Erythroblast (primary cell): ENCODE results near the gene C19orf47.

Experiments
- DNase-seq, 2 experiments: peaks; one replicate each; lab custom pipeline; 2025; lab: John Stamatoyannopoulos, UW
- GATA1 ChIP-seq: IDR thresholded peaks from 2 replicates; pipeline ENCODE4 v1.6.1; 2011; ENCODE audit warnings: low read depth, mild to moderate bottlenecking, control low read depth, low read length, moderate library complexity
- POLR2A ChIP-seq: IDR thresholded peaks from 2 replicates; pipeline ENCODE4 v1.6.1; 2011; ENCODE audit warnings: mild to moderate bottlenecking, low read length

The C19orf47 gene

GRCh38 chr19:40331052-40331451 lies 17.1 kb downstream of the C19orf47 start:
- TF ChIP-seq POLR2A (no peak), GATA1 (no peak)
- DNase-seq = peak; percentile 10 to 32

GRCh38 chr19:40326201-40326600 lies 22.0 kb downstream of the C19orf47 start:
- no peak for DNase-seq
- no peak for TF ChIP-seq POLR2A
- TF ChIP-seq GATA1 = no peak

- TF ChIP-seq POLR2A (no peak), GATA1 (no peak)
- DNase-seq = no peak
Observed at GRCh38 chr19:40323705-40324104, 24.5 kb downstream of the C19orf47 start.

GRCh38 chr19:40322951-40323615 lies 25.1 kb downstream of the C19orf47 start:
- no peak for DNase-seq
- TF ChIP-seq GATA1 = no peak
- no peak for TF ChIP-seq POLR2A

GRCh38 chr19:40322271-40322610 lies 26.0 kb downstream of the C19orf47 start:
- no peak for TF ChIP-seq POLR2A
- no peak for TF ChIP-seq GATA1
- no peak for DNase-seq

GRCh38 chr19:40321566-40322270 lies 26.5 kb downstream of the C19orf47 start:
- TF ChIP-seq GATA1 (no peak), POLR2A (no peak)
- DNase-seq = no peak

GRCh38 chr19:40321076-40321475 lies 27.1 kb downstream of the C19orf47 start:
- no peak for TF ChIP-seq POLR2A
- TF ChIP-seq GATA1 = no peak
- DNase-seq = no peak

GRCh38 chr19:40320558-40320935 lies 27.6 kb downstream of the C19orf47 start:
- DNase-seq = no peak
- TF ChIP-seq POLR2A (no peak), GATA1 (no peak)

- no peak for TF ChIP-seq POLR2A
- TF ChIP-seq GATA1 = no peak
- no peak for DNase-seq
Observed at GRCh38 chr19:40317338-40317737, 30.9 kb downstream of the C19orf47 start.

- no peak for DNase-seq
Observed at GRCh38 chr19:40315812-40316470, 32.3 kb downstream of the C19orf47 start.

GRCh38 chr19:40314656-40315055 lies 33.5 kb downstream of the C19orf47 start:
- TF ChIP-seq GATA1 (no peak), POLR2A (no peak)

More at GRCh38 chr19:40315812-40316470, 32.3 kb downstream of the C19orf47 start:
- no peak for TF ChIP-seq POLR2A
- TF ChIP-seq GATA1 = no peak

GRCh38 chr19:40313229-40313983 lies 34.8 kb downstream of the C19orf47 start:
- TF ChIP-seq POLR2A (no peak), GATA1 (no peak)
- DNase-seq = no peak

More at GRCh38 chr19:40314656-40315055, 33.5 kb downstream of the C19orf47 start:
- no peak for DNase-seq

GRCh38 chr19:40312533-40312932 lies 35.7 kb downstream of the C19orf47 start:
- no peak for TF ChIP-seq GATA1
- DNase-seq = no peak
